Nephron progenitor cell (in vitro differentiated cells): Measurements from ENCODE around the gene TRIM47.
"Not testable (repeated sequence)": the region's sequence is repeated elsewhere in the genome, so short reads cannot be mapped to it uniquely, and the experiment has no call there.

ENCODE experiments used
- DNase-seq: peaks from one replicate; pipeline ENCODE4 v3.0.0; 2021
- H3K27ac Mint-ChIP-seq: 2 replicates; pipeline ENCODE4 v1.8.0; 2021; ENCODE audit warnings: mild to moderate bottlenecking, moderate library complexity, mixed read lengths
- H3K27me3 Mint-ChIP-seq: 2 replicates; pipeline ENCODE4 v1.8.0; 2021; ENCODE audit warnings: mild to moderate bottlenecking, low read depth, mixed read lengths; ENCODE audit not compliant: poor library complexity
- H3K36me3 Mint-ChIP-seq: 2 replicates; pipeline ENCODE4 v1.8.0; 2021; ENCODE audit warnings: low read depth, mixed read lengths
- H3K4me1 Mint-ChIP-seq: 2 replicates; pipeline ENCODE4 v1.8.0; 2021; ENCODE audit warnings: mixed read lengths
- H3K4me3 Mint-ChIP-seq: 2 replicates; pipeline ENCODE4 v1.8.0; 2021; ENCODE audit warnings: mild to moderate bottlenecking, moderate library complexity, mixed read lengths
- H3K9me3 Mint-ChIP-seq: 2 replicates; pipeline ENCODE4 v1.8.0; 2021; ENCODE audit warnings: mild to moderate bottlenecking, moderate library complexity, mixed read lengths
- CTCF ChIP-seq: fragments of 200-600 bp; sonication (generic); IDR thresholded peaks from 2 replicates; pipeline ENCODE4 v1.5.0; 2021; ENCODE audit warnings: antibody characterized with exemption

TRIM47 gene

GRCh38 chr17:75875182-75875939 is 3.0 kb downstream of the TRIM47 start:
- Mint-ChIP-seq H3K4me3 (no peak overlapping the region), H3K9me3 (no peaks in the 10 kb centered on the region), H3K4me1 (peaks cover 24% of the 10 kb centered on the region), H3K36me3 (no peaks in the 10 kb centered on the region), H3K27me3 (peaks cover 57% of the 10 kb centered on the region), H3K27ac (no peak overlapping the region)
- no peak for TF ChIP-seq CTCF
- no peak for DNase-seq

- no peaks in the 10 kb centered on the region for H3K9me3 Mint-ChIP-seq
- H3K36me3 Mint-ChIP-seq, result no peaks in the 10 kb centered on the region
- H3K27me3 Mint-ChIP-seq, result peaks cover 50% of the 10 kb centered on the region
- H3K4me3 Mint-ChIP-seq, result no peak overlapping the region
- TF ChIP-seq CTCF, result no peak
- no peak overlapping the region for H3K27ac Mint-ChIP-seq
- DNase-seq, result no peak
- H3K4me1 Mint-ChIP-seq, result peaks cover 26% of the 10 kb centered on the region
Measured at GRCh38 chr17:75874323-75875181, 3.8 kb downstream of the TRIM47 start.

- Mint-ChIP-seq H3K36me3 (no peaks in the 10 kb centered on the region), H3K27me3 (peaks cover 43% of the 10 kb centered on the region), H3K27ac (no peak overlapping the region), H3K9me3 (no peaks in the 10 kb centered on the region), H3K4me1 (peaks cover 26% of the 10 kb centered on the region), H3K4me3 (no peak overlapping the region)
- no peak for DNase-seq
- no peak for TF ChIP-seq CTCF
Measured at GRCh38 chr17:75873587-75874322, 4.6 kb downstream of the TRIM47 start.

- Mint-ChIP-seq H3K4me1 (peaks cover 26% of the 10 kb centered on the region), H3K36me3 (no peaks in the 10 kb centered on the region), H3K4me3 (no peak overlapping the region), H3K27me3 (peaks cover 40% of the 10 kb centered on the region), H3K27ac (no peak overlapping the region), H3K9me3 (no peaks in the 10 kb centered on the region)
- DNase-seq, result no peak
- TF ChIP-seq CTCF, result no peak
Measured at GRCh38 chr17:75872434-75873351, 5.7 kb downstream of the TRIM47 start.

GRCh38 chr17:75870228-75870627 is 8.2 kb downstream of the TRIM47 start:
- H3K9me3 Mint-ChIP-seq, H3K27ac Mint-ChIP-seq, H3K4me3 Mint-ChIP-seq: not testable (repeated sequence)

More at GRCh38 chr17:75870228-75870627, 8.2 kb downstream of the TRIM47 start:
- not testable (repeated sequence) for H3K36me3 Mint-ChIP-seq, DNase-seq
- H3K4me1 Mint-ChIP-seq, result peaks cover 16% of the 10 kb centered on the region
- peaks cover 19% of the 10 kb centered on the region for H3K27me3 Mint-ChIP-seq
